Kidney tubule cell (primary cell): Measurements from ENCODE around the gene KAZN.

ENCODE experiments used
- DNase-seq: peaks from one replicate; pipeline ENCODE4 v3.0.0-alpha.2; 2018; ENCODE audit warnings: low spot score

KAZN gene

DNA sequence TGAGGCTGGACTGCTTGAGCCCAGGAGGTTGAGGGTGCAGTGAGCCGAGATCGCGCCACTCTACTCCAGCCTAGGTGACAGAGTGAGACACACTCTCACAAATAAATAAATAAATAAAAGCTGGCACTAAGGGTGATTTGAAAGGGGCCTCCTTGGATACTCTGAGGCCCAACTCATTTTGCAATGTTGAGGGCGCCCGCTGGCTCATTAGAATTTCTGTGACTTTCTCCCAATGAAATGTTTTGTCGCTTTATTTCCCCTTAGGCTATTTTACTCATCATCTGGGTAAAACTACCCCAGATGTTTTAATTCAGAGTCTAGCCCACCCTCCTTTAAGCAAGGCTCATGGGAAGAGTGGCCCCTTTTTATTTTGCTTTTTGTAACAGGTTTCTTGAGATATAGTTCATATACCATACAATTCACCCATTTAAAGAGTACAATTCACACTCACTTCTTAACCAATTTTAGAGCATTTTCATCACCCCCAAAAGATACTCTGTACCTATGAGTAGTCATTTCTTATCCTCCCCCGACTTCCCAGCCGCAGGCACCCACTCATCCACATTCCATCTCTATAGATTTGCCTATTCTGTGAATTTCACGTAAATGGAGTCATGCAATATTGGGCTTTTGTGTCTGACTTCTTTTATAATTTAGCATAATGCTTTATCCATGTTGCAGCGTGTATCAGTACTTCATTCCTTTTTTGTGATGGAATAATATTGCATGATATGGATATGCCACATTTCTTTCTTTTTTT lies 259.1 kb downstream of the KAZN start:
- DNase-seq, result no peak

DNA sequence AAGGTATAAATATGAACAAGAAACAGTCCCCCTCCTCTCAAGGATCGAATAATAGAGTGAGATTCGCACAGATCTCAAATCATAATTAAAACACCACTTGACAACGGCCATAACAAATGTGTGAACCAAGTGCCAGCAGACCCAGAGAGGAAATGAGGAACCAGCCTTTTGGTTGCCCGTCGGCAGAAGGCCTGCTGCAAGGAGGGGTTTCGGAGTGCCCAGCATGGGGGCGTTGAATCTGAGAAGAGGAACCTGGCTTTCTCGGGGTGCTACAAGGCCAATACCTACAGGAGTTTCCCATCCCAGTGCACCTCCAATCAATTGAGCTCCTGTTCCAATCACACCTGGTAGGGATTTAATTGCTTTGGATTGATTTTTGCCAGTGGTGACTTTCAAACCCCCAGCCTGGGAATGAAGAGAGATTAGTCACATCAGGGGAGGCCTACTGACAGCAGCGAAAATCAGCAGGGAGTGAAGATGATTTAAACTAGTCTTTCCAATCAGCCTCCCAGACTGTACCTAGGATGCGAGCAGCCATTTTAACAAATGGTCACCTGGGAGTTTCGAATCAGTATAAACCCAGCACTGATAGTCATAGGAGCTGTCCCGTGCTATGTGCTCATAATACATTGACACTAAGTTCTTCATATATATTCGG lies 263.8 kb downstream of the KAZN start:
- DNase-seq, result no peak

DNA sequence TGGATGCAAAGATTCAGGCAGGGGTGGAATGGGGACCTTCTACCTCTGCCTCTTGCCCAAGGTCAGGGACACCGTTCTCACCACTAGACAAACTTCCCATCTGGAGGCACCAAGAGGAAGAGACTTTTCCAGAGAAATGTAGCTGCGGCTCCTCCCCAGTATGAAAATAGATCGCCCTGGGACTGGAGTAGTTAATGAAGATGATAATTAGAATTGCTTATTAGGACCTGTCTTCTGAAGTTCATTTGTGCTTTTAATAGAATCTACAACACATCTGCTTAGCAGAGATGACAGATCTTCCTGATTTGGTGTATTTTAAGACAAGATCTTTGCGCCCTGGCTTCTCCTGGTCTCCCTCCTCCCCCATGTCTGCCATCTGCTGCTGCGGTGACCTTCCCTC lies 266.6 kb downstream of the KAZN start:
- DNase-seq, result no peak

DNA sequence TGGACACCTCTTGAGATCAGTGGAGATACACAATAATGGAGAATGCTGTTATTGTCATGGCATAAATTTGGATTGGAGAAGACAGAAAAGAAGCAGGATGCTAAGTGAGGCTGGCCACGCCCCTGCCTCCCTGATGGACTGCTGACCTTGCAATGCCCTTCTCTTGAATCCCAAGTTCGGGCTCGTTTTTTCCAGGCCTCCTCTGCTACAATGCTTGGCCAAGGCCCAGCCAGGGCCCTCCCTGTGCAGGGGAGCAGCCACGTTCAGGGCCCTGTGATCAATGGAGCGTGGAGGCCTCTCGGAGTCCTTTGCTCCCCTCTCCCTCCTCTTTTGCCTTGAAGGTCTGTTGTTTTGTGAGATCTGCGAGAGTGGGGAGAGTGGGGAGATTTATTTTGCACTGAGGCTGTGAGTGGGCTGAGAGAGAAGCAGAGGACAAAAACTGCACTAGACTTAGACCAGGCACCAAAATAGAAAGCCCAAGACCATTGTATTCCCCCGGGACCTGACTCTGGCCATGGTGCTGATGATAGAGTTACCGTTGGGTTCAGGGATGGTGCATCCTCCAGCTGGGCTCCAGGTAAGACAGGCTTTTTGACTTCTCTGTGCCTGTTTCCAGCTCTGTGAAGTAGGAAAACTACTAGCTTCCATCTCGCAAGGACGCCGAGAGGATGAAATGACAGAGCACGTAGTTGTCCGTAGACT lies 268.6 kb downstream of the KAZN start:
- no peak for DNase-seq

DNA sequence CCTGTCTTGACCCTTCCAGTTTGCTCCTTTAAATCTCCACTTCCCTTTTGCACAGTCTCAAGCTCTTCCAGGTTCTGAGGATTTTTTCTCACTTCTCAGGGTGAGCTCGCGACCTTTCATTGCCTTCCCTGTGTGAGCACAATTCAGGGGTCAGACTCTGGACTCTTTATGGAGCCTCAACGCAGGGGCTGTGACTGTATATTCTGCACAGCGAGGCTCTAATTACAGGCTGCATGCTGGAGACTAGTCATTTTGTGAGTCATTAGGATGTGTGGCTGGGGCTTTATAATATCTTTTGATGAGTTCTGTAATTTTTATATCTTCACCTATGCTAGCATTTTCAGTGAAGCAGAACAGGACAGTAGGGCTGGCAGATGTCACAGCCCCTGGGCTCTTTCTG lies 270.7 kb downstream of the KAZN start:
- no peak for DNase-seq

DNA sequence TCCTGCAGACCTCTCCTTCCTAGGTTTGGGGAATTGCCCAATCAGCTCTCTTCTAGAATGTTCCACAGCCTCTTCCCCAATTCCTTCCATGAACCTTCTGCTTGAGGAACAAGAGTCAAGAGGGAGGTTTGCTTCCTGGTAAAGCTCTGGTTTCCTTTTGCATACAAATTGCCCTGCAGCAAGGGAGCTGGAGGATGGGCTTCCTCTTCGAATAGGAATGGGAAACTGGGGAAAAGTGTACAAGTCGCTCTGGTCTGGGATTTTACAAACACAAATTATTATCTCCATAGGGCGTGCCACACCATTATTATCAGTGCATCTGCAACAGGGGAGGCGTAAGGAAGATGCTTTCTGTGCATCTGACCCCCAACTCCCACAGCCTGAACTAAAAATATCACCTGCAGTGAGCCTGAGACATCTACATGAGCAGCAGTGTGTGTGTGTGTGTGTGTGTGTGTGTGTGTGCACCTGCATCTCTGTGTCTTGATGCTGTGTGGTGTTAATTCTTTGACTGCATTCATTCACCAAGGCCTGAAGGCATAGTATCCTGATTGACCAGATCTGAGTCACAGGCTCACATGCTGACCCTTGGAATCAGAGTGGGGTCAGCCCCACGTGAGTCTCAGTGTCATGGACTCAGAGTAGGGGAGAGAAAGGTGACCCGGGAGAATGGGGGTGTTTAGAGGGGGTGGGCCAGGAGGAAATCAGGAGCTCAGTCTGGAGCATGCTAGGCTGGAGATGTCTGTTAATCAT lies 272.9 kb downstream of the KAZN start:
- DNase-seq, result peak; percentile 10

DNA sequence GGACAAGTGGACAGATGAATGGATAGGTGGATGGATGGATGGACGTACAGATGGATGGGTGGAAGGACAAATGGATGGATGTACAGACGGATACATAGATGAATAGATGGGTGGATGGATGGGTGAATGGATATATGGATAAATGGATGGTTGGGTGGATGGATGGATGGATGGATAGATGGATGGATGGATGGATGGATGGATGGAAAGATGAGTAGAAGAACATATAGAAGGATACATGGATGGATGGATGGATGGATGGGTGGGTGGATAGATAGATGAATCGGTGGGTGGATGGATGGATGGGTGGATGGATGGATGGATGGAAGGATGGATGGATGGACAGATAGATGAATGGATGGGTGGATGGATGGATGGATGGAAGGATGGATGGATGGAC lies 274.3 kb downstream of the KAZN start:
- DNase-seq, result no peak

DNA sequence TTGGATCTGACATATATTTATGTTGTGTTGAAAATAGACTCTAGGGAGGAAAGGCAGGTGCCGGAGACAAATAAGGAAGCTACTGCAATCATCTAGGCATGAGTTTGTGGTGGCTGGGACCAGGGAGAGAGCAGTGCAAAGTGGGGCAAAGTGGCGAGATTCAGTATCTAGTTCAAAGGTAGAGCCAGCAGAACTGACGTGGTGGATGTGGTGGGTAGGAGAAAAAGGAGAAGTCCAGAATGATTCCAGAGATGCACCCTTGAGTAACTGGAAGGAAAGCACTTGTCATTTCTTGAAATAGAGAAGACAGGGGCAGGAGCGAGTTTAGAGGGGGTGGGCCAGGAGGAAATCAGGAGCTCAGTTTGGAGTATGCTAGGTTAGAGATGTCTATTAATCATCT lies 275.2 kb downstream of the KAZN start:
- no peak for DNase-seq

DNA sequence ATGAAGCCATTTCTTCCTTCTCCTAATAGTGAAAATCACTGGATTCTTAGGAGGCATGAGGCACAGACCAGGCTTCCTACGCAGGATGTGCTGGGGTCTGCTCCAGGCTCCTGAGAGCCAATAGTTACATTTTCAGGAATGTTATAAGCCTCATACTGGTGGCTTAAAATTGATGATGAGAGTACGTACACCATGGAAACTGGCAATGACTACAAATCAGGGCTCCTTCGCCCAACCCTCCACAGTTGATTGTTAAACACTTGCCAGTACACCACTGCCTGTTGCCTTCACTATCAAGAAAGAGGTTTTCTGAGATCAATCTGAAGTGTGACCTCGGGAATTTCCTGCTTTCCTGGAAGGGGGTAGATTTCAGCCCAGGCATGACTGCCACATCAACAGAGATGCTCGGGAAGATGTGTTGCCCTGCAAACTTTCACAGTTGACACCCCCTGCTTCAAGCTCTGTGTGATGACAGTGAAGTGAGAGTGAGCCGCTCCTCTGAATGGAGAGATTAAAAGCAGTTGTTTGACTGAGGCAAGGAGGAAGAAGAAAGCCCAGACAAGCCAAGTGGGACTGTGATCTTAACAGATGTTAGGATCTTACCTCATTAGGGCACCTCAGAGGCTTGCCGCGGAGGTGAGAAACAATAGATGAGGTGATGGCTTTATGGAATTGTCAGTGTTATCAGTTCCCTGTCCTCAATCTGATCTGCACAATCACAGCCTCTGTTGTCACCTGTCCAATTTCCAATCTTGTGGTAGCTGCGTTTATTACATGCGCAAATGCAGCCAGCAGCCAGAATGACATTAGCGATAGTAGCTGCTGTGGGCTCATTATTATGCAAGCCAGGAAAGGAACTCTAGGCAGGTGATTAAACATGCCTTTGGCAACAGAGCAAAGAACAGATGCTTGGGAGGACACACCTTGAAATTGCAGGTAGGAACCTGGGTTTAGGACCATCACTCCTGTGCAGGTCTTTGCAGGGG lies 277.3 kb downstream of the KAZN start:
- no peak for DNase-seq

DNA sequence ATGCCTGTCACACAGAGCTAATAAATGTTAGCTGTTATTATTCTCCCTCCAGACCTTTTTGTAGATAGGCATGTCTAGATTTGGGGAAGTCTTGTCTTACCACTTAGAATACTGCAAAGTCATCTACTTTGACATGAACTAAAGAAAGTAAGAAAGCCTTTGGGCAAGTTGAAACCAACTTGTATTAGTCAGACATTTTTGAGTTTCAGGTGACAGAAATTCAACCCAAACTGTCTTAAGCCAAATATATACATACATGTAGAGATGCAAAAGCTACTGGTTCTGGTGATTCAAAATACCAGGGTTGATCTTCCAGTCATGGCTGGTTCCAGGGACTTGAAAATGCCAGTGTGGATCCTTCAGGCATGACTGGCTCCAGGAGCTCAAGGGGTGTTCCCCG lies 278.3 kb downstream of the KAZN start:
- no peak for DNase-seq

DNA sequence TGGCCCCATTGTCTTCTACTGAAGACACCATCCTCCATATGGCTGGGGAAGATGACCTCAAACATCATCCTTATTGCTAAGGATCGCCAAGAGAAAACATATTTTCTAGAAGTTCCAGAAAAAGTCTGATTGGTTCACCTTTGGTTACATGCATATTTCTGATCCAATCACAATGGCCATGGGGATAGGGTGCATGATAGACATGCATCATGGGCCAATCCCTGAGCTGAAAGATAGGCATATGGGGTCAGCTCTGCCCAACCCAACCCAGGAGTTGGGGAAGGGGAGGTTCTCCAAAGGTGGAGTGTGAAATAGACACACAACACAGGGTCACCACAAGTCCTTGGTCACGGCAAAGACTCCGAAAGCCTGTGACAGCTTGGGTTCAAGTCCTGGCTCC lies 278.7 kb downstream of the KAZN start:
- DNase-seq, result no peak

DNA sequence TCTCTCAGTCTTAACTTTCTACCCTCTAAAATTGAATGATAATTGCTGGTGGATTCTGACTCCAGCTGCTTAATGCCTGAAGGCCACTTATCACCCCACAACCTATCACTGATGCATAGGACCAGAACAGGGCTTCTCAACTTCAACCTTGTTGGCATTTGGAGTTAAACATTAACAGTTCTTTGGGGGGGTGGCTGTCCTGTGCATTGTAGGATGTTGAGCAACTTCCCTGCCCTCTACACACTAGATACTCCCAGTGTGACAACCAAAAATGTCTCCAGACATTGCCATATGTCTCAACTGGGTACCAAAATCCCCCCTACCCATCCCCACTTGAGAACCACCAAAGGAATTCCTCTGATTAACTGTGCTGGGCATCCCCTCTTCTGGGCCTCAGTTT lies 279.6 kb downstream of the KAZN start:
- no peak for DNase-seq

DNA sequence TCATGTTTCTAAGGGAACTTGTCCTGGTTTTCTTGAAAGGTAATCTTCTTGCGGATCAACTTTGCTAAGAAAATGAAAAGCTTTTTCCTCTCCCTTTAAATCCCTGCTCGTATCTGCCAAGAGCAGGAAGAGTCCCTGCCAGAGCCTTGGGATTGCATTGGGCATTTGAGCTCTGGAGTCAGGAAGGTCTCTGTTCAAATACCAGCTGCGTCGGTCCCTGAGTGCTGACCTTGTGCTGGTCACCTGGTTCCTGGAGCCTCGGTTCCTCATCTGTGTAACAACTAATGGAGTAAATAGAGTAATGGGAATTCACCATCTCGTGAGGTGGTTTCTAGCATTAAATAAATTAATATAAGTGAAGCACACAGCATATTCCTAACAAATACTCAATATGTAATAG lies 280.5 kb downstream of the KAZN start:
- DNase-seq, result no peak

DNA sequence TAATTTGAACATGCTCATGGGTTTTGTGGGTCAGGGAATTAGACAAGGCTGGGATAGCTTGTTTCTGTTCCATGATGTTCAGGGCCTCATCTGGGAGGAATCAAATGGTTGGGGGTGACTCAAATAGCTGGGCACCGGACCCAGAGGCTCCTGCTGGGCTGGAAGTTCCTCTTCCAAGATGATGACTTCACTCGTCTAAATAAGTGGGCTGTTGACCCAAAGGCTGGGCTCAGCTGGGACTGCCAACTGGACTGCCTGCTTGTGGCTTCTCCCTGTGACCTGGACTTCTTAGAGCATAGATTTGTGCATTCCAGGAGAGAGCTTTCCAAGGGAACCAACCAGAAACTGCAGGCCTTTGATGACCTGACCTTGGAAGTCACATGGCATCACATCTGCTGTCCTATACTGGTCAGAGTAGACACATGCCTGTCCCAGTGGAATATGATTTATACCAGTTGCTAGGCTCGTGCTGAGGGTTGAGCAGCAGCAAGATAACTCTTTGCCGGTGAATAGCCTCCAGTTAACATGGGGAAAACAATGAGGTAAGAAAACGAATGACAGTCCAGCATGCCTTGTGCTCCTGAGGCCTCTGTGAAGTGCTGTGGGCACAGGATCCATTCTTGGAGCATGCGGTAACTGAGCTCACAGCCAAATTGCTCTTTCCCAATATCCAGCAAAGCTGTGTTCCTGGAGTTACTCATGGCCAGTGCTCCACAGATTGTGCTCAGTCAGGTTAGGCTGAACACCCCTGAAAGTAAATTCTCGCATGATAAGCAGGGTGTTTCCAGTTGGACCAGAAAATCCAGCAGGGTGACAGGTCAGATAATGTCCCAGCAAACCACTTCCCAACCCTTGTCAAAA lies 282.2 kb downstream of the KAZN start:
- peak; percentile 75 for DNase-seq

DNA sequence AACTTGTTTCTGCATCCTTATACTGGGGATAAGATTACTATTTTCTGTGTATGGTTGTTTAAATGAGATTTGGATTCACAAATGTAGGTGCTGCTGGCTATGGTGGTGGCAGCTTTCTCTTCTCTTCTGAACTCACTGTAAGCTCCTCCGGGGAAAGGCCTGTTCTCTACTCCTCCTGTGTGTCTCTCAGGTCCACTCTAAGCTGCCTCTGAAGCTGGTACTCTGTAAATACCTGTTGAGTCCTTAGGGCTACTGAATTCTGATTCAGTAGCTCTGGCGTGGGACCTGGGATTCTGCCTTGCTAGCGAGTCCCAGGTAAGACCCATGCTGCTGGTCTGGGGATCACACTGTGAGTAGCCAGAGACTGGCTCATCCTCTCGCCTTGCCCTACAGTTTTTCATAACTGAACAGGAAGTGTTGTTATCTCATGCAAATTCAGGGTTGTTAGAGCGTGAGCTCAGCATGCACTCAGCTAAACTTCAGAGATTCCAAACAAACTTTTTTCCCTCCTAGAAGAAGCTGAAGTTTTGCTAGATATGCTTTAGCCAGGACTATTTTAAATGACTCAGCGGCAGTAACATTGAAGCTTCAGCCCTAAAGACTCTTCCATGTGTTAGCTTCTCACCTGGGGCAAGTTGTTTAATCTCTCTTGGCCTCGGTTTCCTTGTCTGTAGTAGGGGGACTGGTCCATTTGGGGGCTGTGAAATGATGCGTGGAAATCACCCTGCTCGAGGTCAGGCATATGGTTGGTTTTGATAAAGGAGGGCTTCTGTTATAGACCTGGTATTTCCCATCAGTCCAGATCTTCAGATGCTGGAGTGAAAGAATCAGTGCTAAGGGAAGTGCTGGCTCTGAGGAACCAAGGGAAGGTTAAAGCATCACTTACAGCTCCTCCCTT lies 283.5 kb downstream of the KAZN start:
- peak; percentile 52 for DNase-seq

DNA sequence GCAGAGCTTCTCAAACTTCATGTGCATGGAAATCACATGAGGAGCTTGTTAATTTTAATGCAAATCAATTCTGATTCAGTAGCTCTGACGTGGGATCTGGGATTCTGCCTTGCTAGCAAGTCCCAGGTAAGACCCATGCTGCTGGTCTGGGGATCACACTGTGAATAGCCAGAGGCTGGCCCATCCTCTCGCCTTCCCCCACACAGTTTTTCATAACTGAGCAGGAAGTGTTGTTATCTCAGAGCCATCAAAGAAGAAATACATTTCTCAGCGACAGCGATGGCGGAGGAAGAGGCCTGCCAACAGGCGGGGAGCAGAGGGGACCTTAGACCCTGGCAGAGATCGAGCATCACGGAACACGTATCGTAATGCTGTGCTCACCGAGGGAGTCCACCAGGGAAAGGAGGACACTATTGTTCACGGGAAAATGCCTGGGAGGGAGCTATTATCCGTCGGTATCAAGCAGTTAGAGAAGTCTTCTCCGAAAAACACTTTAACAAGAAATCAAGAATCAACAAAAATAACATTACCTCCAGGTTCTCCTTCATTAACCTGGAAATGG lies 286.2 kb downstream of the KAZN start:
- no peak for DNase-seq

DNA sequence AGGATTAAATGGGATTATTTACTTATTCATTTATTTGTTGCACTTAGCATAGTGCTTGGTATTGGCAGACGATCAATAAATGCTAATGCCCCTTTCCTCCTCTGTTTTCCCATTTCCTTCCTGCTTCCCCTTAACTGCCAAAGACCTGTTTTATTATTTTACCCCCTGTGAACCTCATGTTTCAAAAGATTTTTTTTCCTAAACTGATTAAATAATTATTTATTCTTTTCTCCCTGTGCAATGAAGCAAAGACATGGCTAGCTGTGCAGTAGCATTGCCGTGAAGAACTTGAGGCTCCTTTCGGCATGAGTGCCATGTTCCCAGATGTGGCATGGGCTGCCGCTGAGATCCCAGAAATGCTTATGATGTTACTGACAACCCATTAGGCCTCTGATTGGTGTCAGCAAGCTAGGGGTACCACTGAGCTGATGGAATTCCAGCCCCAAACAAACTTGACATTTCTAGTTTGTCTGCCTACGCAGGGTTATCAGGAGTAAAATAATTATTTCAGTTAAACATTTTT lies 288.6 kb downstream of the KAZN start:
- no peak for DNase-seq

DNA sequence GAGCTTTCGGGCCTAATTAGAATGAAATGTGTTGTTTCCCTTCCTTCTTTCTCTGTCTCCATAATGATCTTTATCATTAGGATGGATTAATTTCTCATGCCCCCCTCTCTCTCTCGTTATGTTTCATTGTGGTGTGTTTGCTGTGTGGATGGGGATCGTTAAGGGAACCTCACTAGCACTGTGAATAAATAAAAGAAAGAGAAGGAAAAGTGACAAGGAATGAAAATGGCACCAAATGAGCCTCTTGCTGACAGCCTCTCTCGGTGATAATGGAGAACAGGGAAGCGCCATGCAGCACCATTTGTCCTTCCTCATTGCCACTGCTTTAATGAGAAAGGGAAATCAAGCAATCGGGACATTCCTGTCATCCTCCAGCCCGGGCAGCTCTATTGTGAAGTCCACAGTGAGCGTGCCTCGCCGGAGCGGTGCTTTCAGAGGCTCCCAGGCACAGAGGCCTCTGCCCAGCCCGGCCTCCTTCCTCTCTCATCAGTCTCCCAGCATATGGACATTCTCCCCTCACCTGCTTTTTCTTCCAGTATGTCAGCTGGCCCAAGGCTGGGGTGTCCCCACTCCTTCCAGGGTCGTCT lies 289.4 kb downstream of the KAZN start:
- DNase-seq, result no peak
